DND-41 (cell line): ENCODE results near the gene RPS15.

Experiments used
- ATAC-seq: fragments of 200-7000 bp; cut with Tn5 transposase; 3 replicates; pipeline ENCODE4 v1.9.1; 2021; ENCODE audit warnings: low read depth; ENCODE audit not compliant: insufficient read depth
- DNase-seq: peaks from one replicate; pipeline ENCODE4 v3.0.0-alpha.2; 2020
- H2AFZ ChIP-seq: 2 replicates; pipeline ENCODE4 v1.6.0; 2012; ENCODE audit warnings: low read depth, low read length
- H3K27ac ChIP-seq: 2 replicates; pipeline ENCODE4 v1.5.1; 2012; ENCODE audit warnings: low read length, inconsistent platforms
- H3K27me3 ChIP-seq: fragments of 200-600 bp; sonication (generic); 2 replicates; pipeline ENCODE4 v1.6.0; 2012; ENCODE audit warnings: low read length, mild to moderate bottlenecking, inconsistent platforms; ENCODE audit not compliant: insufficient read depth, poor library complexity
- H3K36me3 ChIP-seq: 2 replicates; pipeline ENCODE4 v1.5.1; 2012; ENCODE audit warnings: low read length, inconsistent platforms; ENCODE audit not compliant: insufficient read depth
- H3K4me1 ChIP-seq: 2 replicates; pipeline ENCODE4 v1.5.1; 2012; ENCODE audit warnings: mild to moderate bottlenecking, low read length; ENCODE audit not compliant: insufficient read depth
- H3K4me2 ChIP-seq: 2 replicates; pipeline ENCODE4 v1.6.0; 2012; ENCODE audit warnings: mild to moderate bottlenecking, moderate library complexity, low read length, inconsistent platforms; ENCODE audit not compliant: insufficient read depth
- H3K4me3 ChIP-seq, 2 experiments: fragments of 200-600 bp in 1 of 2; shearing (Covaris generic) in 1 of 2; 2 replicates each; pipeline ENCODE4 v1.5.1; 2012 to 2016; ENCODE audit warnings: inconsistent platforms in 2 of 2, low read length in 2 of 2, mild to moderate bottlenecking in 2 of 2, low read depth in 1 of 2, moderate library complexity in 1 of 2
- H3K79me2 ChIP-seq: 2 replicates; pipeline ENCODE4 v1.6.0; 2012; ENCODE audit warnings: low read length, inconsistent platforms; ENCODE audit not compliant: insufficient read depth
- H3K9ac ChIP-seq: 2 replicates; pipeline ENCODE4 v1.6.0; 2012; ENCODE audit warnings: low read depth, mild to moderate bottlenecking, inconsistent platforms, low read length, moderate library complexity
- H3K9me3 ChIP-seq: 2 replicates; pipeline ENCODE4 v1.5.1; 2012; ENCODE audit warnings: low read length, moderate library complexity, mild to moderate bottlenecking, inconsistent platforms; ENCODE audit not compliant: insufficient read depth, severe bottlenecking
- H4K20me1 ChIP-seq: 2 replicates; pipeline ENCODE4 v1.6.0; 2012; ENCODE audit warnings: low read length; ENCODE audit not compliant: insufficient read depth
- EZH2 ChIP-seq: IDR thresholded peaks from 3 replicates; pipeline ENCODE4 v1.6.1; 2012; ENCODE audit warnings: borderline replicate concordance, low read depth, mild to moderate bottlenecking, moderate library complexity, low read length, inconsistent platforms; ENCODE audit not compliant: severe bottlenecking
- TF ChIP-seq, protein P1 (sequence below): IDR thresholded peaks from 2 replicates; pipeline ENCODE4 v1.5.1; 2012; ENCODE audit warnings: borderline replicate concordance, low read length, moderate library complexity, mild to moderate bottlenecking; ENCODE audit not compliant: poor library complexity, severe bottlenecking; ENCODE audit errors: extremely low read depth

The RPS15 gene

DNA sequence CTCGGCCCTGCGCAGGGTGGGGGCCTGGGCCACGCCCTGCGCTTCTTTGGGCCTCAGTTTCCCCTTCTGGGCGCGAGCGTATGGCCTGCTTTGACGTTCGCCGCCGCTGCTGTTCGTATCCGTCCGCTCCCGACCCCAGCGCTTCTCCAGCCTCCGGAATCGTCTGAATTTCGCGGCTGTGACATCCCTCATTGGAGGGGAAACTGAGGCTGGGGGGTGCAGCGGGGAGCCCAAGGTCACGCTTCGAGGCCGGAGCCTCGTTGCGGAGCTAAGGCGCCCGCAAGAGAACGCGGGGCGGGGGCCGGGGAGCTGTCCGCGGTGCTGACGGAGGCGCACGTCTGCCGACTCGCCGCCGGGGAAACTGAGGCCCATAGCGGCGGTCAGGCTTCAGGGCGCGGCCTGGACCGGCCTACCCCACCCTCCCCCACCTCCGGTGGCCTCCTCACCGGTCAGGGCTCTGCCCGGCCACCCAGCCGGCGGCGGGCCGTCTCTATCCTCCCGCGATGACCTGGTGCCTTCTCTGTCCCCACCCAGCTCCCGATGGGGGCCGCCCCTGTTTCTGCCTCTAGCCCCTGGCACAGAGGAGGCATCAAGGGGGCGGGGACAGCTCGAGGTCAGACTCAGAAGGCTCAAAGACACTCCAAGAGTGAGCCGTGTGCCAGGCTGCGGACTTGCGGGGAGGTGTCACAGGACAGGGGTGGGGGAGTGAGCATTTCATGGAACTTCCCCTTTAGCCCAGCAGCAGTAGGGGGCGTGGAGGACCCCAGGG lies 8.7 kb downstream of the RPS15 start:
- no peak overlapping the region for H3K4me2 ChIP-seq
- no peak for DNase-seq
- TF ChIP-seq, protein P1, sequence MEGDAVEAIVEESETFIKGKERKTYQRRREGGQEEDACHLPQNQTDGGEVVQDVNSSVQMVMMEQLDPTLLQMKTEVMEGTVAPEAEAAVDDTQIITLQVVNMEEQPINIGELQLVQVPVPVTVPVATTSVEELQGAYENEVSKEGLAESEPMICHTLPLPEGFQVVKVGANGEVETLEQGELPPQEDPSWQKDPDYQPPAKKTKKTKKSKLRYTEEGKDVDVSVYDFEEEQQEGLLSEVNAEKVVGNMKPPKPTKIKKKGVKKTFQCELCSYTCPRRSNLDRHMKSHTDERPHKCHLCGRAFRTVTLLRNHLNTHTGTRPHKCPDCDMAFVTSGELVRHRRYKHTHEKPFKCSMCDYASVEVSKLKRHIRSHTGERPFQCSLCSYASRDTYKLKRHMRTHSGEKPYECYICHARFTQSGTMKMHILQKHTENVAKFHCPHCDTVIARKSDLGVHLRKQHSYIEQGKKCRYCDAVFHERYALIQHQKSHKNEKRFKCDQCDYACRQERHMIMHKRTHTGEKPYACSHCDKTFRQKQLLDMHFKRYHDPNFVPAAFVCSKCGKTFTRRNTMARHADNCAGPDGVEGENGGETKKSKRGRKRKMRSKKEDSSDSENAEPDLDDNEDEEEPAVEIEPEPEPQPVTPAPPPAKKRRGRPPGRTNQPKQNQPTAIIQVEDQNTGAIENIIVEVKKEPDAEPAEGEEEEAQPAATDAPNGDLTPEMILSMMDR = no peak
- no peak for TF ChIP-seq EZH2

DNA sequence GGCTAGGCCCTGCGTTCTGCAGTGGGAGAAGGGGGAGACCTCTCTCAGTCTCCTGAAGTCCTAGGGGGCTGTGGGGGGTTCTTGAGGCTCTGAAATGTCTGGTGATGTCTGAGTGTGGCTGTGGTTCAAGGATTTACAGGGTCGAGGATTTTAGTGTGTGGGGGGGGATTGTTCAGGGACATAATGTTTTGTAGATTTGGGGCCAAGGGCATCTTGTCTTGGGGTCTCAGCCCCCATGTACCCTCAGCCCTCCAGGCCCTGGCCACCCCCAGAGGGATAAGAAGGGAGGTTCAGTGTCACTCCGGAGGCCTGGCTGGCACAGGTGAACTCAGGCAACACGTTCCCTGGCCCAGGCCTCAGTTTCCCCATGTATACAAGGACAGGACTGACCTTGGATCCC lies 9.3 kb downstream of the RPS15 start:
- H3K27me3 ChIP-seq = peaks cover 7% of the 10 kb centered on the region
- ATAC-seq = no peak
- H3K9ac ChIP-seq = no peak overlapping the region

More for the DNA sequence above, 8.7 kb downstream of the RPS15 start:
- Histone ChIP-seq H3K36me3 (peaks cover 9% of the 10 kb centered on the region), H3K9ac (no peak overlapping the region), H3K27me3 (peaks cover 7% of the 10 kb centered on the region), H3K9me3 (no peaks in the 10 kb centered on the region), H3K4me1 (peaks cover 10% of the 10 kb centered on the region), H3K4me3 (no peak overlapping the region), H3K27ac (no peak overlapping the region), H4K20me1 (peaks cover 48% of the 10 kb centered on the region), H2AFZ (no peak overlapping the region), H3K79me2 (peaks cover under 1% of the 10 kb centered on the region; the same call in 1 of the 2 replicates)
- no peak for ATAC-seq

GRCh38 chr19:1447944-1448343 lies 9.7 kb downstream of the RPS15 start:
- Histone ChIP-seq H3K36me3 (no peaks in the 10 kb centered on the region), H2AFZ (no peak overlapping the region), H3K9ac (no peak overlapping the region), H4K20me1 (peaks cover 46% of the 10 kb centered on the region), H3K4me3 (no peak overlapping the region), H3K27me3 (peaks cover 7% of the 10 kb centered on the region), H3K9me3 (no peaks in the 10 kb centered on the region), H3K27ac (no peak overlapping the region), H3K4me2 (no peak overlapping the region), H3K79me2 (no peaks in the 10 kb centered on the region), H3K4me1 (peaks cover 10% of the 10 kb centered on the region)
- ATAC-seq = no peak
- no peak for TF ChIP-seq EZH2
- TF ChIP-seq, protein P1 = no peak
- no peak for DNase-seq

More for the DNA sequence above, 9.3 kb downstream of the RPS15 start:
- H3K79me2 ChIP-seq = no peaks in the 10 kb centered on the region
- H3K9me3 ChIP-seq = no peaks in the 10 kb centered on the region
- no peak overlapping the region for H3K4me3 ChIP-seq
- H3K4me1 ChIP-seq = peaks cover 10% of the 10 kb centered on the region
- no peak overlapping the region for H3K4me2 ChIP-seq
- TF ChIP-seq, protein P1 = no peak
- no peak for TF ChIP-seq EZH2
- no peak for DNase-seq
- H4K20me1 ChIP-seq = peaks cover 46% of the 10 kb centered on the region
- H2AFZ ChIP-seq = no peak overlapping the region
- no peak overlapping the region for H3K27ac ChIP-seq
- H3K36me3 ChIP-seq = peaks cover 3% of the 10 kb centered on the region
